Measurements from ENCODE around the gene MYO18B. TPM values are rescaled to one million over a fixed set of nuclear protein-coding genes. Genes with fewer than 3 reads are reported as not detected.

The MYO18B gene
- total RNA-seq, 1 donor from 2014 or later: 0.49 TPM

DNA sequence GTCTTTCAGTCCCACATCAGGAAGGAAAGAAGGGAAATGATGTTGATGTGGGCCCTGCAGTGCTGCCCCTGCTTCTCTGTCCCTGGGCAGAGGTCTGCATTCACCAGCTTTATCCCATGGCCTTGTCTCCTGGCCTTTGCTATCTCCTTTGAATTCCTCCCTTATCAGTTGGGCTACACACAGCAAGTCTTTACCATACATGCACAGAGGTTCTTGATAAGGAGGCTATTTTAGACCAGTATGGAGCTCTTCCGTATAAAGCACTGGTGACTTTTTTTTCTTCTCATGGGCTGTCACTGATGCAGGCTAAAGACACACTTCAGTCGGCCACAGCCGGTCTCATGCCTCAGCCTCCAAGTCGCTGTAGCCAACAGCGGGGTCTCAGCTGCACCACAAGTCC lies 20.2 kb downstream of the MYO18B start:
- H3K36me3 Mint-ChIP-seq (ENCODE audit: low read depth): peaks cover 16% of the 10 kb centered on the region
- no peak for DNase-seq
- intact Hi-C loops (cut with micrococcal nuclease): no loop called here
- no peaks in the 10 kb centered on the region for H3K27me3 Mint-ChIP-seq
- H3K4me3 Mint-ChIP-seq: no peak overlapping the region
- H3K9me3 Mint-ChIP-seq: peaks cover 17% of the 10 kb centered on the region
- H3K4me1 Mint-ChIP-seq: peaks cover 19% of the 10 kb centered on the region
- no peak overlapping the region for H3K27ac Mint-ChIP-seq

DNA sequence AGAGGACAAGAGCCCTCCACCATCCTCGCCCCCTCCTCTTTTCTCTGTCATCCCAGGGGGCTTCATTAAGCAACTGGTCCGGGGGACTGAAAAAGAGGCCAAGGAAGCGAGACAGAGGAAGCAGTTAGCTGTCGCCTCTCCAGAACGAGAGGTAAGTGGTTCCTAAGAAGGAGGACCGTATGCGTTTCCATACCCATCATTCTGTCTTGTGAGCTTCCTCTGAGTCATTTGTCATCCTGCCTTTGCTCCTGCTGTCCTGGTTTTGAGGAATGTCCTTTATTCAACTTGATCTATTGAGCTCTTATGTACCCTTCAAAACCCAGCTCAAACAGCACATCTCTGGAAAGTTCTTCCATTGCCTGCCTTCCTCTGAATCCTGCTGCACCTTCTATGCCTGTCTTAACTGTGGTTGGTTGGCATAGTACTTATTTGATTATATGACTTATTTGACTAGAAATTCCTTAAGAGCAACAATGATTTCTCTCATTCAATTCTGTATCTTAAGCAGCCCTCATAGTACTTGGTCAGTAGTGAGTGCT lies 21.3 kb downstream of the MYO18B start:
- Mint-ChIP-seq H3K27me3 (no peaks in the 10 kb centered on the region), H3K27ac (no peak overlapping the region), H3K36me3 (ENCODE audit: low read depth) (peaks cover 25% of the 10 kb centered on the region), H3K9me3 (peaks cover 22% of the 10 kb centered on the region), H3K4me3 (no peak overlapping the region), H3K4me1 (peaks cover 17% of the 10 kb centered on the region)
- DNase-seq: no peak
- intact Hi-C loops (cut with micrococcal nuclease): no loop called here

DNA sequence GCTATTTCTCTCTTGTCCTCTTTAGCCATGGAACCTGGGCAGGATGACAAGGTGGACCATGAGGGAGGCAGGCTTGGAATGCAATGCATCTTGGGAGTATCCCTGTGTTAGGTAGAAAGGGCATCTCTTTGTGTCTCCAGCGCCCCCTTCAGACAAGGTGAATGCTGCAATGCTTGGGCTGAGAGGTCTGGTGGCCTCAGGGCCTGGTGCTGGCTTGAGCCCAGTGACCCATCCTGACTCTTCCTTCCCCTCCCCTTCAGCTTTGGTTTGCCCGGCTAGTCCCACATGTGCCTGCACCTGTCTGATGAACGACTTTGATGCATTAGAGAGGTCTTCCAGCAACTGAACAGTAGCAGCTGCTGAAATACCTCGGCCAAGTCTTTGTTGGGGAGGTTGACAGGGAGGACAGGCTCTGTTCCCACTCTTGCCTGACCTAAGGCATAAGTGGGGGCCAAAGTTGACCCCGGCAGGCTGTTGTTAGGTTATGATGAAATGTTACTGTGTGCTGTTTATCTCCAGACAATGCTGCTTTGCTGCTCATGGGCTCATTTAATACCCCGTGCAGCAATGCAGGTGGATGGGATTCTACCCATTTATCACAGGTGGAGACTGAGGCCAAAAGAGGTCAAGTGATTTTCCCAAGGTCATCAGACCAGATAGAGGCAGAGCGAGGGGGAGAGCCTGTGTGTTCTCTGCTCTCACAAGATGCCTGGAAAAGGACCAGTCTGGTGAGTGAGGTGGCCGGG lies 22.5 kb downstream of the MYO18B start:
- no peak for DNase-seq
- intact Hi-C loops (cut with micrococcal nuclease): no loop called here
- Mint-ChIP-seq H3K4me3 (no peak overlapping the region), H3K36me3 (ENCODE audit: low read depth) (peaks cover 33% of the 10 kb centered on the region), H3K27me3 (no peaks in the 10 kb centered on the region), H3K27ac (no peak overlapping the region), H3K9me3 (peaks cover 23% of the 10 kb centered on the region), H3K4me1 (peaks cover 22% of the 10 kb centered on the region)

DNA sequence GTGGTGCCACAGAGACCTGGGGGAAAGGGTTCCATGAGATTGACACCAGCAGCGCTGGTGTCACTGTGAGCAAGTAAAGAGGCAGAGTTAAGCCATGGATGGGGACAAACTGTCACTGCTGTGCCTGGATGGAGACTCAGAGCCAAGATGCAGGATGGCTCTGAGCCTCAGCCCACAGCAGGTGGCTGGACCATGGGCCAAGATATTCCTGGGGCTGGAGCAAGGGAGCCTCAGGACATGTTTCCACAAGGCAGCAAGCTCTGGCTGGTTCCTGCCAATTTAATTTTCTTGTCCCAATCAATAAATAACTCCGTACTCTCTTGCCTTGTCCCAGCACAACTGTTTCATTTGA lies 23.0 kb downstream of the MYO18B start:
- intact Hi-C loops (cut with micrococcal nuclease): no loop called here
- Mint-ChIP-seq H3K4me1 (peaks cover 22% of the 10 kb centered on the region), H3K9me3 (peaks cover 23% of the 10 kb centered on the region), H3K27me3 (no peaks in the 10 kb centered on the region), H3K36me3 (ENCODE audit: low read depth) (peaks cover 35% of the 10 kb centered on the region), H3K4me3 (no peak overlapping the region), H3K27ac (no peak overlapping the region)
- no peak for DNase-seq

DNA sequence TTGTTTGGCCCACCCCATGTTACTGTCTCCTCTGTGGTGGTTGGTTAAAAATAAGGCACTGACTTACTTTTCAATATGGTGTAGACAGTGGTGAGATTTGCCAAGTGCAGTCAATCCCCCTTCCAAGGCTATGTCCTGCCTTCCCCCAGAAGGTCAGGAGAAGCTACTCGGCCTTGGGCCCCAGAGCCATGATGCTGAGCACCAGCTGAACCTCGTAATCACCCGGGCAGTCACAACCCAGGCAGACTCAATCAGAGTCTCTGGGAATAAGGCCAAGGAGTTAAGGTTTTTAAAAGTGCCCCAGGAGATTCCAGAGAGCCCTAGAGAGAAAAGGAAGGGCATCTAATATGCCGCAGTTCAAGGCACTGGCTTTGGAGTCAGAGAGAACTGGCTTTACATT lies 23.8 kb downstream of the MYO18B start:
- H3K4me3 Mint-ChIP-seq: no peak overlapping the region
- H3K36me3 Mint-ChIP-seq (ENCODE audit: low read depth): peaks cover 37% of the 10 kb centered on the region
- intact Hi-C loops (cut with micrococcal nuclease): no loop called here
- H3K9me3 Mint-ChIP-seq: peaks cover 27% of the 10 kb centered on the region
- peaks cover 23% of the 10 kb centered on the region for H3K4me1 Mint-ChIP-seq
- H3K27ac Mint-ChIP-seq: no peak overlapping the region
- no peaks in the 10 kb centered on the region for H3K27me3 Mint-ChIP-seq
- no peak for DNase-seq

DNA sequence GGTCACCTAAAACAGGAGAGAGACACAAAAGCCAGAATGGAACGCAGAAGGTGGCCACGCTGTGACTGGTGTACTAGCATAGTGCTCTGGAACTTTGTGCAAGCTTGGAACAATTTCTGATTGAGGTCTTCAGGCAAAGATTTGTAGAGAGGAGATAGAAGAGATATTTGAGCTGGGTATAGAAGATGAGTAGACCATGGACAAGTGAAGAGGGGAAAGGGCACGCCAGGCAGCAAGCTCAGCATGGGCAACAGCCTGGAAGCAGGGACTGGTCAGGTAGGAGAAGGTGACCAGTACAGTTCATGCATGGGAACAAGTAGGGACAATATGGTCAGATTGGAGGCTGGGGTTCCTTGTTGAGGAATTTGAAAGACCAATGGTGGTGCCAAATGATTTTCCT lies 24.4 kb downstream of the MYO18B start:
- Mint-ChIP-seq H3K36me3 (ENCODE audit: low read depth) (peaks cover 39% of the 10 kb centered on the region), H3K9me3 (peaks cover 33% of the 10 kb centered on the region), H3K4me1 (peaks cover 24% of the 10 kb centered on the region), H3K4me3 (no peak overlapping the region), H3K27ac (no peak overlapping the region), H3K27me3 (no peaks in the 10 kb centered on the region)
- DNase-seq: no peak
- intact Hi-C loops (cut with micrococcal nuclease): no loop called here

DNA sequence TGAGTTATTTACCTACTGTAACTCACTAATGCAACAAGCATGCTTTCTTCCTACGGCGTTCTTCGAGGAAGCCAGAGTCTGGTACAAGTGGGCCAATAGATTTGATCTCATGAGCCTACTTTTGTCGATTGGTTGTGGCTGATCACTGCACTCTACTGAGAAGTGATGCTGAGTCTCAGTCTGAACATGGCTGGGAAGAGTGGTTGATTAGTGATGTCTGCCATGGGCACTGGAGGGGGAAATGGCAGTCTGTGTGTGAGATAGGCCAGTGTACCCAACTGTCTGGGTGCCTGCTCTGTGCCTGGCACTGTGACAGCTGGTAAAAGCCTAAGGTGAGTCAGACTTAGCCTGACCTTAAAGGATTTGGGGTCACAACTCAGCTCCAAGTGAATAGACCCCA lies 28.3 kb downstream of the MYO18B start:
- no peak overlapping the region for H3K27ac Mint-ChIP-seq
- H3K9me3 Mint-ChIP-seq: peaks cover 33% of the 10 kb centered on the region
- H3K36me3 Mint-ChIP-seq (ENCODE audit: low read depth): peaks cover 39% of the 10 kb centered on the region
- no peak for DNase-seq
- H3K27me3 Mint-ChIP-seq: no peaks in the 10 kb centered on the region
- H3K4me1 Mint-ChIP-seq: peaks cover 30% of the 10 kb centered on the region
- H3K4me3 Mint-ChIP-seq: no peak overlapping the region
- intact Hi-C loops (cut with micrococcal nuclease): loop anchor here (5.0 kb wide), 5 partner anchors 33 to 562 kb away; no protein-coding TSS in a partner anchor

DNA sequence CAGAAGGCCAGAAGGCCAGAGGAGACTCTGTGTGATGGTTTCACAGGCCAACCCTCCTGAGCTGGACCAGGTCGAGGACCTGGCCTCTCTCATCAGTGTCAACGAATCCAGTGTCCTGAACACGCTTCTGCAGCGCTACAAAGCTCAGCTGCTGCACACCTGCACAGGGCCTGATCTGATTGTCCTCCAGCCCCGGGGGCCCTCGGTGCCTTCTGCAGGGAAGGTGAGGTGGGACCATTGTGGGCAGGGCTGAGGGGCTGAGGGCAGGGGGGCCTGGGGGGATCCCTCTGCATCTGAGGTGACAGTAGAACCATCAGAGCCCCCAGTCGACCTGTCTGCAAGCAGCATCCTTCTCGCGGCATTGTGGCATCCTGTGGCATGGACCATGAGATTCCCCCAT lies 30.3 kb downstream of the MYO18B start:
- peaks cover 17% of the 10 kb centered on the region for H3K9me3 Mint-ChIP-seq
- H3K4me3 Mint-ChIP-seq: no peak overlapping the region
- DNase-seq: no peak
- peaks cover 22% of the 10 kb centered on the region for H3K36me3 Mint-ChIP-seq (ENCODE audit: low read depth)
- intact Hi-C loops (cut with micrococcal nuclease): loop anchor here (1.0 to 5.0 kb wide), 7 partner anchors 21 to 560 kb away; no protein-coding TSS in a partner anchor
- no peaks in the 10 kb centered on the region for H3K27me3 Mint-ChIP-seq
- peak overlapping the region; percentile 84 for H3K27ac Mint-ChIP-seq
- H3K4me1 Mint-ChIP-seq: peaks cover 32% of the 10 kb centered on the region

DNA sequence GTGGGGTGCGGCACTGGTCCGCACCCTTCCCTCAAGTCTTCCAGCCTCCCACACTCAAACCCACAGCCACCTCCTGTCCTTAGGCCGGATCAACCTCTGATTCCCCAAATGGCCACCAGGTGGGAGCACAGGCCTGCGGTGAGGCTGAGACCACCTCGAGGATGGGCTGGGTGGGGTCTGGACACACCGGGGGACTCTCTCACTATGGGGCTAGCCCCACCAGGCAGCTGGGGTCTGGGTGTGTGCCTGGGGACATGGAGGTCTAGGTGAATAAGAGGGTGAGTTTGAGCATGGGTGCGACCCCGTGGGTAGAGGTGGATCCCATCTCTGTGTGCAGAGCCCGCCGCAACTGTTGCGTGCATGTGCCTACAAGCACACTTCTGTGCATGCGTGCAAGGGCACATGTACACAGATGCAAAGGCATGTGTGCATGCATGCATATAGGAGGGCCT lies 32.6 kb downstream of the MYO18B start:
- Mint-ChIP-seq H3K4me1 (peaks cover 19% of the 10 kb centered on the region), H3K36me3 (ENCODE audit: low read depth) (peaks cover 4% of the 10 kb centered on the region), H3K4me3 (no peak overlapping the region), H3K9me3 (peaks cover 10% of the 10 kb centered on the region), H3K27me3 (no peaks in the 10 kb centered on the region), H3K27ac (no peak overlapping the region)
- DNase-seq: no peak
- intact Hi-C loops (cut with micrococcal nuclease): loop anchor here (5.0 kb wide), 5 partner anchors 37 to 558 kb away; no protein-coding TSS in a partner anchor

DNA sequence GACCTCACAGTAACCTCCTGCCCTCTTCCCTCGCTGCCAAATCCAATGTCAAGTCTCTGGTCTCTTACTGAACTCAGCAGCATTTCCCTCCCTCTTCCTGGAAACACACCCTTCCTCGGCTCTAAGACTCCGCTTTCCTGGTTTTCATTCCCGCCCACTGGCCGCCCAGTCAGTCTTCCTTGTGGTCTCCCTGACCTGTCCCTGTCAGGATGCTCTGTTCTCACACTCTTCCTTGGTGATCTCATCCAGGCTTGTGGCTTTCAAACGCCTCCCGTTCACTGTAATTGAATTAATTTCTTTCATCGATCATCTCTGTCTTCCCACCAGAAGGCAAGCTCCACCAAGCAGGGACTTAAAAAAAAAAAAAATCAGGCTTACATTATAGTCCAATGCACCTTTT lies 33.5 kb downstream of the MYO18B start:
- Mint-ChIP-seq H3K36me3 (ENCODE audit: low read depth) (peaks cover 4% of the 10 kb centered on the region), H3K4me3 (no peak overlapping the region), H3K4me1 (peaks cover 16% of the 10 kb centered on the region), H3K27ac (no peak overlapping the region), H3K27me3 (no peaks in the 10 kb centered on the region), H3K9me3 (peaks cover 6% of the 10 kb centered on the region)
- DNase-seq: no peak
- intact Hi-C loops (cut with micrococcal nuclease): no loop called here

DNA sequence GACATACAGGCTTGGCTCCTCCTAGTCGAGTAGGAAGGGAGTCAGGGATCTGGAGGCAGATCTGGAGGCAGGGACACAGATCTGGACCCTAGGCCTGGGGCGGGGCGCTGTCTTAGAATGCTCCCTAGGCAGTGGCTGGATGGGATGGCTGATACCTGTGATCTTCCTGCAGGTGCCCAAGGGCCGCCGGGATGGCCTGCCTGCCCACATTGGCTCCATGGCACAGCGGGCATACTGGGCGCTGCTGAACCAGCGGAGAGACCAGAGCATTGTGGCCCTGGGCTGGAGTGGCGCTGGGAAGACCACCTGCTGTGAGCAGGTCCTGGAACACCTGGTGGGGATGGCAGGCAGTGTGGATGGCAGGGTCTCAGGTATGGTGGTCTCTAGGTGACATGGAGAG lies 35.4 kb downstream of the MYO18B start:
- no peak overlapping the region for H3K4me3 Mint-ChIP-seq
- no peak for DNase-seq
- H3K4me1 Mint-ChIP-seq: peaks cover 12% of the 10 kb centered on the region
- H3K27ac Mint-ChIP-seq: no peak overlapping the region
- no peaks in the 10 kb centered on the region for H3K27me3 Mint-ChIP-seq
- intact Hi-C loops (cut with micrococcal nuclease): no loop called here
- peaks cover 2% of the 10 kb centered on the region for H3K36me3 Mint-ChIP-seq (ENCODE audit: low read depth)
- no peaks in the 10 kb centered on the region for H3K9me3 Mint-ChIP-seq

DNA sequence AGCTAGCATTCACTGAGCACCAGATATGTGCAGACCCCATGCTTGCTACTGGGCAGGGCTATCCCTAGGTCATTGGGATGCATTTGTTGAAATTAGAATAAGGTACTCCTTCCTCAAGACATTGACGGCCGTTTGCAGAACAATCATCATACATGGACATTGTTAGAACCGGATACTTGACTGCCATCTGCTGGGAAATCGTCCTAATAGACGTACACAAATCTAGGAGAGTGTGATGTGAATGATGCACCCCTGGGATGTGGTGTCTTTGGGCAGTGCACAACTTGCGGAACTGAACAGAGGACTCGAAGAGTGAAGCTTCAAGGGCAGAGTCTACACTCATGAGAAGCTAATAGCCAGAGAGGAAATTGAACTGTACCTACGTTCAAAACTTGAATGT lies 35.9 kb downstream of the MYO18B start:
- no peaks in the 10 kb centered on the region for H3K9me3 Mint-ChIP-seq
- H3K36me3 Mint-ChIP-seq (ENCODE audit: low read depth): peaks cover 2% of the 10 kb centered on the region
- H3K27me3 Mint-ChIP-seq: no peaks in the 10 kb centered on the region
- DNase-seq: peak; percentile 78
- no peak overlapping the region for H3K4me3 Mint-ChIP-seq
- H3K4me1 Mint-ChIP-seq: peaks cover 7% of the 10 kb centered on the region
- intact Hi-C loops (cut with micrococcal nuclease): no loop called here
- H3K27ac Mint-ChIP-seq: no peak overlapping the region

DNA sequence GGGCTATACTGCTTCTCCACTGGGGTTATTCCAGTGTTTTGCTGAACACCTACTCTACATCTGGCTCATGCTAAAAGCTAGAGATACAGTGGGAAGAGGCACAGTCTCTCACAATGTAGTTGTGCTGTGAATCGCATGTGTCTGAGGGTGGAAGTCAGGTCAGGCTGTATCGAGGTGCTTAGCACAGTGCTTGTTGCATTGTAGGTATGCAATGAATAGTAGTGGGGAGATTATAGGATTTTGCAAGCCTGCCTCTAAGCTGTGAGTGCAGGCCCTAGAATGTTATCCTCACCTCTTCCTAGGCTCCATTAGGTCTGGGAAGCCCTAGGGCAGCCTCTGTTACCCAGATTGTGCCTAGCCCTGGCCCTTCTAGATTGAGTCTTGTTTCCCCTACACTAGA lies 37.4 kb downstream of the MYO18B start:
- Mint-ChIP-seq H3K27me3 (no peaks in the 10 kb centered on the region), H3K36me3 (ENCODE audit: low read depth) (peaks cover 2% of the 10 kb centered on the region), H3K4me3 (no peak overlapping the region), H3K4me1 (peaks cover 3% of the 10 kb centered on the region), H3K27ac (no peak overlapping the region), H3K9me3 (no peaks in the 10 kb centered on the region)
- no peak for DNase-seq
- intact Hi-C loops (cut with micrococcal nuclease): no loop called here

DNA sequence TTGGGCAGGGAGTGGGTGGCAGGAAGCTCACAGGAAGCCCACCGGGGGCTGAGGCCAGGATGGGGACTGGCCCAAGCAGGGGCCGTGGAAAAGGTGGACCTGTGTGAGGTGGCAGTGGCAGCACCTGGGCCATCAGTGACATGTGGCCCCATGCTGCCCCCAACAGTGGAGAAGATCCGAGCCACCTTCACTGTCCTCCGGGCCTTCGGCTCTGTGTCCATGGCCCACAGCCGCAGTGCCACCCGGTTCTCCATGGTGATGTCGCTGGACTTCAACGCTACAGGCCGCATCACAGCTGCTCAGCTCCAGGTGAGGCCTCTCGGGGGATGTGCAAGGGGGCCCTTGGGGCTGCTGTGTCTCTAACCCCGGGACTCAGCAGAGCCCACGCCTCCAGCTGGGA lies 37.9 kb downstream of the MYO18B start:
- intact Hi-C loops (cut with micrococcal nuclease): no loop called here
- H3K4me3 Mint-ChIP-seq: no peak overlapping the region

More for the DNA sequence above, 37.9 kb downstream of the MYO18B start:
- Mint-ChIP-seq H3K36me3 (ENCODE audit: low read depth) (peaks cover 2% of the 10 kb centered on the region), H3K27me3 (no peaks in the 10 kb centered on the region), H3K27ac (no peak overlapping the region), H3K9me3 (no peaks in the 10 kb centered on the region), H3K4me1 (peaks cover 3% of the 10 kb centered on the region)
- DNase-seq: no peak

Data from activated CD4-positive, alpha-beta T cell treated with anti-CD3 and anti-CD28 coated beads, Interleukin-2, amount 10 ng/mL, durations not matched to agents 24 days and 14 days (primary cell).